Effector CD8-positive, alpha-beta T cell (primary cell): ENCODE results near the gene CDKN2D.
"Not testable (repeated sequence)": the region's sequence is repeated elsewhere in the genome, so short reads cannot be mapped to it uniquely, and the experiment has no call there.

Experiments
- DNase-seq: peaks from one replicate; lab custom pipeline; 2025; lab: John Stamatoyannopoulos, UW

The CDKN2D gene

DNA sequence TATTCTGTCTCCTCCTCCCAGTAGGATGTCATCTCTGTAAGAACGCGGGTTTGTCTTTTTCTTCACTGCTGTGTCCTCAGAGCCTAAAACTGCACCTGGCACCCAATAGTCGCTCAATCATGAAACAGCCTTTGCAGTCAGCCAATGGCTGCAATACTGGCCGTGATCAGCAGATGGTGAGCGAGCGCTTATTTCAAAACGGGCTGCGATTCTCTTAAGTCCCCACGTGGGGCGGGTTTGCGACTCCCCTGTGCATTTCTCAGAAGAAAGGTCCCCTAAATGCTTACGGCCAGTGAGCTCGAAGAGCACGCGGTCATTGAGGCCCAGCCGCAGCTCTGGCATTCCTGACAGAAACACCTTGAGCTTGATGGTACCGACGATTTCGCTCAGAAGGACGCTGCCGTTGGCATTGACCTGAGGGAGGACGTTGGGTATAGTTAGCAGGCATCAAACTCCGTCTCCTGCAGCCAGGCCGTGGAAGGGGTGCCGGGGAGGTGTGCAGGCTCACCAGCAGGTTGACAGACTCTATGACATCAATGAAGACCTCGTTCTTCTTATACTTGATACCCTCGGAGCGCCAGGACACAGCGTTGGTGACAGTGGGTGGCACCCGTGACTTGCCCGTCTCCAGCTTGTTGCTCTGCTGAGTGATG lies 12.3 kb upstream of the CDKN2D start:
- peak; percentile 82 for DNase-seq

- no peak for DNase-seq
These were observed 9.2 kb upstream of the CDKN2D start for GRCh38 chr19:10577951-10578350.

DNA sequence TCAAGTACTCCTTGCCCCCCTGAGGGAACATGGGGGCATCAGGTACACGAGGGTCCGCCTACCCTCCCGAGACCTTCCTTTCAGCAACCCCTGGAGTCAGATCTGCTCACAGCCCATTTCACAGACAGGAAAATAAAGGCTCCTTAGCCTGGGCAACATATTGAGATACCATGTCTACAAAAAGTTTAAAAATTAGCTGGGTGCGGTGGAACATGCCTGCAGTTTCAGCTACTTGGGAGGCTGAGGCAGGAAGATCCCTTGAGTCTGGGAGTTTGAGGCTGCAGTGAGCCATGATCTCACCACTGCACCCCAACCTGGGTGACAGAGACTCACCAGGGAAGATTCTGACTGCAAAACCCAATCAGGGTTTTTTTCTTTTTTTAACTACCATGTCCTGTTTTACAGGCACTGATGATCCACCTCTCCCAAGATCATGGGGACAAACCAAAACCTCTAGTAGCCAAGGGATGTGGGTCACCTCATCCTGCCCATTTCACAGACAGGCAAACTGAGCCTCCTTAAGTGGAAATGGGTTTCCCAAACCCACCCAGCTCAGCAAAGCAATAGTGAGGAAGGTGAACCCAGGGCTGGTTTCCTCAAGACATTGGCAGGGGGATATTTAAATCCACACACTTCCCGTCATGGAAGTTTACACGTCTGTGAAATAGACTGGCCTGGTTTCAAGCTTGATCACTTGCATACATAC lies 6.4 kb upstream of the CDKN2D start:
- no peak for DNase-seq

- DNase-seq, result no peak
These were observed 5.7 kb upstream of the CDKN2D start for GRCh38 chr19:10574462-10574861.

DNA sequence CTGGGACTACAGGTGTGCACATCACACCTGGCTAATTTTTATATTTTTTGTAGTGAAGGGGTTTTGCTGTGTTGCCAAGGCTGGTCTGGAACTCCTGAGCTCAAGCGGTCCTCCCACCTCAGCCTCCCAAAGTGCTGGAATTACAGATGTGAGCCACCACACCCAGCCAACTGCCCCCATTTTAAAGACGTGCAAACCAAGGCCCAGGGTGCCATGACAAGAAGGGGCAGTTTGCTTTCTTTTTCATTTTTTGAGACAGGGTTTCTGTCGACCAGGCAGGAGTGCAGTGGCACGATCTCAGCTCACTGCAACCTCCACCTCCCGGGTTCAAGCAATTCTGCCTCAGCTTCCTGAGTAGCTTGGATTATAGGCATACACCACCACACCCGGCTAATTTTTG lies 5.0 kb upstream of the CDKN2D start:
- DNase-seq, result not testable (repeated sequence)

- no peak for DNase-seq
These were observed 535 bp downstream of the CDKN2D start for GRCh38 chr19:10568062-10568825.

DNA sequence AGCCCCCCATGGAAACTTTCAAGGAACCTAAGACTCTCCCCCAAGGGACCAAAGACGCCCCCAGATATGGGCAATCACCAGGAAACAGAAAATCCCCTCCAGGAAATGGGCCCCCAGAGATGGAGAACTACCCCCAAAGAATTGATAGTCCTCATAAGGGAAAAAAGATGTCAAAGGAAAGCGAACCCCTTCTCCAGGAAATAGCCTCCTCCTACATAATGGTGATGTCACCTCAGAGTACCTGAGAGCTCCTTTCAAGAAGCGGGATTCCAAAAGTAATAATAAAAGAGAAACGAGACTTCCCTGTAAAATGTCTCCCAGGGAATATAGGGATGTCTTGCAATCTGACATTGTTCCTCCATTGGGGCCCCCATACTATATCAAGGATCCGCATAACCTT lies 1.1 kb downstream of the CDKN2D start:
- DNase-seq, result no peak

DNA sequence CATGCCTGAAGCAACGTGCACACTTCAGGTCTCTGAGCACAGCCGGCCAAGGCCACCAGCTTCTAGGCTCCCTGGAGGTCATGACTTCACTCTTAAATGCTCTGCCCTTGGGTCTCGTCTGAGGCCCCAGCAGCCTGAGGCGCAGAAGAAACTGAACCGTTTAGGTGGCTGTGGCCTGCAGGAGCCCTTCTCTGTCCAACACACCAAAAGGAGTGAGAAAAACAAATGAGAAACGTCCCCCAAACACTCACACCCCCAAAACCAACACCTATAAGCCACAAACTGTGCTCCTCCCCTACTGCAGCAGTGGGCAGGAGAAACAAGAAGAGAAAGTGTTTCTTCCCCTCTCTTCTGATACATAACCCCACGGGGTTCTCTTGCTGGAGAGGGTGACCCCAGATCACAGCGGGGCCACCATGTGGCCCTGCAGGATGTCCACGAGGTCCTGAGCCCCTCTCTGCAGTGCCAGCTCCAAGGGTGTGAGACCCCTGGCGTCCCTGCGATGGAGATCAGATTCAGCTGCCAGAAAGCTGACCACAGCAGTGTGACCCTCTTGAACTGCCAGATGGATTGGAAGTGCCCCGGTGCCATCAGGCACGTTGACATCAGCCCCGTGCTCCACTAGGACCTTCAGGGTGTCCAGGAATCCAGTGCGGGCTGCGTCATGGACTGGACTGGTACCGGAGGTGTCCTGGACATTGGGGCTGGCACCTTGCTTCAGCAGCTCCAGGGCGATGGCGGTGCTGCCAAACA lies 1.9 kb downstream of the CDKN2D start:
- DNase-seq, result peak; percentile 53

GRCh38 chr19:10566408-10566657 lies 2.4 kb downstream of the CDKN2D start:
- DNase-seq, result no peak

DNA sequence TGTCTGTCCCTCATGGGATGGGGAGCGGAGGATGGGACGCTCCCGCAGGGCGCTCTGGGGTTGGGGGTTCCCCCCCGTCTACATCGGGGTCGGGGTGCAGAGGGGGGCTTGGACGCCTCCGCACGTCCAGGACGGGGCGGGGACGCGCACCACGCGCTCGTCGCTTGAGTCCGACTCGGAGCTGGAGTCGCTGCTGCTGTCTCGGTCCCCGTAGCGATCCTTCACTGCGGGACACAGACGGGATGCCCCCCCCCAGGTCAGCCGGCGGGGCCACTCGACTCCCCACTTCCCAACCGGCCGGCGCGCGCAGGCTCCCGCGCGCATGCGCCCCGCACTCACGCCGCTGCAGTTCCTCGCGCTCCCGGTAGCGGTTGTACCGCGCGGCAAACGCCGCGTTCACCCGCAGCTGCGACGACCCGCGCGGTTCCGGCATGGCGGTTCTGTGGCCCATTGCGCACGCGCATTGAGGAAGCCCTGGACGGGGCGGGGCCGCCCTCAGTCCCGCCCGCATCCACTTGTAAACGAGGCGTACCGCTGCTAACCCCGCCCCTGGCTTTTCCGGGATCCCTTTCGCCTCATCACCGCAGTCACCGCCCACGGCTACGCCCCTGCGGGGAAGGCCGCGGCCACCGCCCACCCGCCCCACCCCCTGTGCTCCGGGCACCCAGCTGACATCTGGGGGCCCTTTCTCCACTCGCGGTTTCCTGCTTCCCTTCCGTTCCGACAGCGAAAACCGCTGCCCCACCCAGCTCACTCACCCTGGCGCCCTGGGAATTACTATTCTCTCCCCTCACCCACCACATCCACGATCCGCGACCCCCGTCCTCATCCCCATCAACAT lies 3.0 kb downstream of the CDKN2D start, which contains the start of gene KRI1:
KRI1 (minus strand) TSS at position 444 of the 841 bp plus-strand sequence; CDS start at position 433, 11 bp downstream.
- peak; percentile 95 for DNase-seq

GRCh38 chr19:10565028-10565566 lies 3.7 kb downstream of the CDKN2D start:
- DNase-seq, result peak; percentile 52

DNA sequence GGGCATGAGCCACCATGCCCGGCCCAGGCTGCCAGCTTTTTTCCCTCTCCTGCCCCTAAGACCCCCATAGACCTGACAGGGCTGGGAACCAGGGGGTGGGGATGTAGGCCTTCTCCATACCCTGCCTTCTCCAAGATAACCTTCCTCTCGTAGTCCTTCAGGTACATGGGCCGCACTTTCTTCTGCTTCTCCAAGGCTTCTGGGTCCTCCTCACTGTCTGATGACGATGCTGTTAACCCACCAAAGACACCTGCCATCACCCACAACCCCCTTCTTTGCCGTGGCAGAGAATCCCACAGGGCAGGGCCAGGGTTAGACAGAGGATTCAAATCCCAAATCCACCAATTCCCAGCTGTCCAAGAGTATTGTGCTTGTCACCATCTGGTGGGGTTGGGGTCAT lies 6.2 kb downstream of the CDKN2D start:
- DNase-seq, result no peak

DNA sequence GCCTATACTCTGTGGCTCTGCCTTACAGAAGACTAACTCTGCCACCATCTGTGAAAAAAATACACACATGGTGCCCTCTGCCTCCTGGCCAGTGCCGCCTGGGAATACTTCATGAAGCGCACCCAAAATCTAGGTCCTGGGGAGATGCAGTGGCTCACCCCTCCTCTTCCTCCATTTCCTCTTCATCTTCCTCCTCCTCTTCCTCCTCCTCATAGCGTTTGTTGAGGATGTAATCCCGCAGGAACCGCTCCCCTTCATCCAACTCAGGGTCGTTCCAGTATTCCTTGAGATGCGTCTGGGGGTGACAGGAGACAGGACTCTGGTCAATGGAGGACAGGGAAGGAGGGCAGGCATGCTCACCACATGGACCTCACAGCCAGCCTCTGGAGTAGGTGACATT lies 8.6 kb downstream of the CDKN2D start:
- no peak for DNase-seq

DNA sequence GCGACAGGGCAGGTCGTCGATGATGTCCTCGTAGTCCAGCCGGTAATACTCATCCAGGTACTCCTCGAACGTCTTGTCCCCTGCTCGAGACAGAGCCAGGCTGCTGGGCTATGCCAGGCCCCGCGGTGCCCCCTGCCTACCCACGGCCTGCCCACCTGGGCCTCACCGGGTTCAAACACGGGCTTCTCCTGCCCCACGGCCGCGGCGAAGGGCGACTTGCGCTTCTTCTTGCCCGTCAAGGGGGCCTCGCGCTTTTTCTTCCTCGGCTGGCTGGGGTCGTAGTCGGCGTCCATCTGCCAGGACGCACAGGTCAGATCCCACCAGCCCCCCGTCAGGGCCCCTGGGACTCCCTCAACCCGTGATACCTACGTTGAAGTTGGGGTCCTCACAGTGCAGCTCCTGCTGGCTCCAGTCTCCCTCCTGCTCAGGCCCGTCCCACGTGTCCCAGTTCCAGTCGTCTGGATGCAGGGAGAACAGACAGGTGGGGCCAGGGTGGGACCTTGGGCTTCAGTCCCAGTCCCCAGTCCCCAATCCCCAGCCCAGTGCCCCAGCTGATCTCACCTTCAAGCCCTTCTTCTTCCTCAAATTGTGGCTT lies 11.1 kb downstream of the CDKN2D start:
- no peak for DNase-seq

- DNase-seq, result no peak
These were observed 13.2 kb downstream of the CDKN2D start for GRCh38 chr19:10555610-10555973.

DNA sequence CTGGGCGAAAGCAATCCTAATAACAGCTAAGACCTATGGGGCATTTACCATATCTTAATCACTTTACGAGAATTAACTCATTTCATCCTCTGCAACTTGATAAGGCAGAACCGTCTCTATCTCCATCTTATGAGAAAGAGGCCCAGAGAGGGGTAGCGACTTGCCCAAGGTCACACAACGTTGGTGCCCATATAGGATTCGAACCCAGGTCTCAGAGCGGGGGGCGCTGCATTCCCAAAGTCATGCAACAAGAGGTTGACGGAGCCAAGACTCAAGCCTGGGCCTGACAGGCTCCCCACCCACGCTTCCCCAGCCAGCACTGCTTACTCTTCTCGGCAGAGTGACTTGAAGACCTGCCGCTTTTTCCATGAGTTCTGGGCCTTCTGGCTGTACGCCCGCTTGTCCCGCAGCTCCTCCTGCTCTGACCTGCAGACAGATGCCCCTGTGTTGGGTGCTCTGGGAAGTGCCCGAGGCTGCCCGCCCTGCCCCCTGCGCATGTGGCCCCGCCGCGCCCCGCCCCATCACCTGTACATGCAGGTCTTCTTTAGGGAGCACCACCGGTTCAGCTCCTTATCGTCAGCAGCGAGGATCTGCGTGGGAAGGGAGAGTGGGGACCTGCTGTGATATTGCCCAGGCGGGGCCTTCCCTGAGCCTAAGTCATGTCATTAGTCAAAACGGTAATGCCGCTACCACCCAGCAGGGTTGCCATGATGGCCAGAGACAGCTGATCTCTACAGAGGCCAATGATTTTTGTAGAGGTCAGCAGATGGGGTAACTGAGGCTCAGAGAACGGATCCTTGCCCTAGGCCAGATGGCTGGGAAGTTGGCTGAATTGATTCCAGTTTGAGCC lies 13.8 kb downstream of the CDKN2D start:
- DNase-seq, result no peak

- DNase-seq, result peak; percentile 50
These were observed 14.8 kb downstream of the CDKN2D start for GRCh38 chr19:10553943-10554381.

GRCh38 chr19:10553087-10553667 lies 15.6 kb downstream of the CDKN2D start:
- DNase-seq, result no peak

GRCh38 chr19:10552510-10553053 lies 16.2 kb downstream of the CDKN2D start:
- DNase-seq, result no peak
